K562 (cell line): Measurements from ENCODE around the gene CMTR1. TPM values are rescaled to one million over a fixed set of nuclear protein-coding genes. Genes with fewer than 3 reads are reported as not detected.

Source experiments
- BCL6 ChIP-seq: fragments of 250-450 bp; sonication (Bioruptor Pico); IDR thresholded peaks from 2 replicates; pipeline ENCODE4 v1.4.0; 2020
- BRD9 ChIP-seq: fragments of 450-650 bp; IDR thresholded peaks from 2 replicates; pipeline ENCODE4 v1.6.1; 2018; ENCODE audit warnings: low read depth; ENCODE audit not compliant: partially characterized antibody
- CBFA2T3 ChIP-seq: fragments of 450-650 bp; IDR thresholded peaks from 2 replicates; pipeline ENCODE4 v1.6.1; 2017
- EZH2 ChIP-seq: IDR thresholded peaks from 2 replicates; pipeline ENCODE4 v1.6.1; 2012; ENCODE audit warnings: low read depth, mild to moderate bottlenecking, inconsistent platforms, low read length, borderline replicate concordance
- GATAD2B ChIP-seq: fragments of 450-650 bp; IDR thresholded peaks from 2 replicates; pipeline ENCODE4 v1.6.1; 2017; ENCODE audit warnings: mild to moderate bottlenecking, borderline replicate concordance
- HCFC1 ChIP-seq: IDR thresholded peaks from 2 replicates; pipeline ENCODE4 v1.6.1; 2012; ENCODE audit warnings: low read depth, low read length, improper control_type of control experiment
- HMGXB4 ChIP-seq: sonication (generic); formaldehyde crosslinking; IDR thresholded peaks from 2 replicates; pipeline ENCODE4 v1.8.1; 2023; ENCODE audit warnings: mild to moderate bottlenecking, missing genetic modification reagents
- MEF2A ChIP-seq: IDR thresholded peaks from 2 replicates; pipeline ENCODE4 v1.6.1; 2011; ENCODE audit warnings: low read depth, mild to moderate bottlenecking, low read length, moderate library complexity; ENCODE audit not compliant: control insufficient read depth
- POLR2B ChIP-seq: fragments of 450-650 bp; IDR thresholded peaks from 2 replicates; pipeline ENCODE4 v1.6.1; 2018; ENCODE audit warnings: low read depth; ENCODE audit not compliant: partially characterized antibody
- TAF9B ChIP-seq: fragments of 450-650 bp; IDR thresholded peaks from 2 replicates; pipeline ENCODE4 v1.6.1; 2018; ENCODE audit warnings: mild to moderate bottlenecking; ENCODE audit not compliant: partially characterized antibody
- THAP12 ChIP-seq: fragments of 250-450 bp; sonication (Bioruptor Pico); IDR thresholded peaks from 2 replicates; pipeline ENCODE4 v1.9.0; 2021; ENCODE audit warnings: mild to moderate bottlenecking, inconsistent platforms
- TRIM25 ChIP-seq: fragments of 450-650 bp; IDR thresholded peaks from 2 replicates; pipeline ENCODE4 v1.7.0; 2016; ENCODE audit warnings: borderline replicate concordance
- TSHZ1 ChIP-seq: fragments of 250-450 bp; sonication (Bioruptor Pico); IDR thresholded peaks from 2 replicates; pipeline ENCODE4 v1.4.0; 2020; ENCODE audit warnings: mild to moderate bottlenecking, moderate library complexity
- VEZF1 ChIP-seq: fragments of 200-800 bp; sonication (Bioruptor generic); IDR thresholded peaks from 2 replicates; pipeline ENCODE4 v1.6.1; 2017; ENCODE audit warnings: missing genetic modification characterization, missing compliant biosample characterization
- ZNF699 ChIP-seq: fragments of 250-450 bp; sonication (Bioruptor Pico); IDR thresholded peaks from 2 replicates; pipeline ENCODE4 v1.8.0; 2021; ENCODE audit warnings: mild to moderate bottlenecking, moderate library complexity; ENCODE audit not compliant: insufficient replicate concordance
- polyA plus RNA-seq, 8 experiments: library from polyadenylated mRNA; depleted of rRNA in 4 of 8; stranded (reverse) in 5 of 8; unstranded in 3 of 8; fragments of >200 nt; fragmentation: Nextera tagmentation in 2 of 8; fragmentation: Illumina TruSeq in 1 of 8; extraction: Ambion mirVana in 2 of 8; extraction: Trizol in 1 of 8; gene quantifications; 2 replicates each; pipeline versions ENCODE4 v1.2.1 to v1.2.3, GENCODE V29; 2011 to 2014; ENCODE audit warnings: inconsistent platforms in 1 of 8, missing spikeins in 1 of 8
- total RNA-seq, 7 experiments: library from RNA; depleted of rRNA in 6 of 7; stranded (reverse); fragments of >200 nt in 6 of 7; fragmentation: Illumina TruSeq in 2 of 7; extraction: Trizol in 2 of 7; gene quantifications; 2 replicates each; pipeline versions ENCODE4 v1.2.1 to v1.2.3, GENCODE V29; 2011 to 2021; ENCODE audit warnings: low replicate concordance in 1 of 7

The CMTR1 gene
- total and polyA plus RNA-seq, 9 of the 15 experiments (the other 6 are each of a cell fraction or from before 2014, with no cell fraction given), result 2.9 to 63.5 (median 49.5) TPM

GRCh38 chr6:37426945-37427510, 6.0 kb upstream of the CMTR1 start (continued):
- TF ChIP-seq TSHZ1 (CRISPR knock-in tag) (no peak), EZH2 (no peak), GATAD2B (no peak), CBFA2T3 (no peak), THAP12 (CRISPR knock-in tag) (peak; percentile 67; the same call in 1 of the 2 replicates), ZNF699 (CRISPR knock-in tag) (no peak), TRIM25 (no peak), VEZF1 (CRISPR knock-in tag) (no peak), HCFC1 (no peak), BCL6 (CRISPR knock-in tag) (0 out of 2 replicates have a peak, but pooled peaks have one; percentile 13), BRD9 (peak; percentile 16), HMGXB4 (CRISPR knock-in tag) (no peak), MEF2A (peak; percentile 41; the same call in 1 of the 2 replicates), POLR2B (peak; percentile 12), TAF9B (no peak)
